ENCODE data around the gene CNPPD1. TPM values are rescaled to one million over a fixed set of nuclear protein-coding genes. Genes with fewer than 3 reads are reported as not detected.

CNPPD1 gene
- total and polyA plus RNA-seq, 2 of the 8 experiments (the other 6 are each of a cell fraction or from before 2014, with no cell fraction given): 32.9 to 35.9 TPM

GRCh38 chr2:219205165-219205538 is 28.4 kb upstream of the CNPPD1 start:
- no peak overlapping the region for H2BK12ac ChIP-seq (ENCODE audit: low read depth, low read length)
- no peak overlapping the region for H3K56ac ChIP-seq (replicated peaks; ENCODE audit: insufficient read length, low read depth, low read length)
- FAIRE-seq (no peak), DNase-seq (ENCODE audit: low read depth in 1 of 2, low spot score in 2 of 2) (no peak)
- no peak overlapping the region for H4K5ac ChIP-seq (ENCODE audit: insufficient read length, low read depth, low read length)
- no peaks in the 10 kb centered on the region for H3K79me2 ChIP-seq (ENCODE audit: control insufficient read depth in 1 of 2, insufficient read depth in 2 of 2, low read length in 2 of 2)
- H3K36me3 ChIP-seq (ENCODE audit: control insufficient read depth in 2 of 4, insufficient read depth in 4 of 4, low read length in 3 of 4): peaks cover 0 to 10% (median 0%) of the 10 kb centered on the region in 4 experiments; a peak in 3 of 8 replicates
- H2BK15ac ChIP-seq (ENCODE audit: low read length): no peak overlapping the region
- no peaks in the 10 kb centered on the region for H3K79me1 ChIP-seq (ENCODE audit: low read depth, low read length)
- no peaks in the 10 kb centered on the region for H3K27me3 ChIP-seq (replicated peaks in 1 of 4; ENCODE audit: control insufficient read depth in 3 of 4, extremely low read depth in 1 of 4, insufficient read depth in 3 of 4, low read length in 3 of 4)
- TF ChIP-seq RXRA (IDR thresholded peaks at IDR 0.05; ENCODE audit: insufficient read depth, low read depth, low read length): no peak
- TF ChIP-seq POU5F1 (IDR thresholded peaks at IDR 0.05; ENCODE audit: low read depth, low read length): no peak
- no peak for TF ChIP-seq SUZ12 (IDR thresholded peaks at IDR 0.05; ENCODE audit: low read length)
- H2BK20ac ChIP-seq (ENCODE audit: low read length): no peak overlapping the region
- 83% methylated on average over 5 of the region's 5 CpGs; no CpG with 5 or more reads in 1 of the 2 experiments for WGBS, 2 experiments (ENCODE audit: extremely low coverage in 1 of 2, insufficient coverage in 1 of 2, insufficient read length in 1 of 2, insufficient replicate concordance in 2 of 2, low coverage in 1 of 2, low lambda C conversion rate in 2 of 2, missing lambda C conversion rate in 1 of 2)
- H2BK120ac ChIP-seq (replicated peaks; ENCODE audit: low read depth, low read length): no peak overlapping the region
- no peak overlapping the region for H3K18ac ChIP-seq (ENCODE audit: extremely low read depth, low read length)
- H3K4ac ChIP-seq (replicated peaks; ENCODE audit: insufficient read length, low read depth, low read length): no peak overlapping the region
- peaks cover 10% of the 10 kb centered on the region for H3K23me2 ChIP-seq (ENCODE audit: low read depth, low read length)
- no peak overlapping the region for H2BK5ac ChIP-seq (ENCODE audit: low read depth, low read length)
- H4K20me1 ChIP-seq (replicated peaks in 1 of 2; ENCODE audit: control insufficient read depth in 1 of 2, insufficient read depth in 2 of 2, low read length in 2 of 2): peaks cover 0 to 2% of the 10 kb centered on the region in 2 experiments
- peaks cover 0 to 6% (median 3%) of the 10 kb centered on the region in 4 experiments; a peak in 5 of 7 replicates for H3K4me1 ChIP-seq (replicated peaks in 1 of 4; ENCODE audit: control insufficient read depth in 3 of 4, insufficient read depth in 4 of 4, low read length in 3 of 4)
- no peak overlapping the region for H4K8ac ChIP-seq (ENCODE audit: extremely low read depth, insufficient read depth, low read length)
- no peak overlapping the region for H3K27ac ChIP-seq (ENCODE audit: low read depth, low read length)
- no peak overlapping the region for H3K14ac ChIP-seq (ENCODE audit: insufficient read length)
- H3K9ac ChIP-seq (replicated peaks in 1 of 4; ENCODE audit: extremely low read depth in 1 of 4, low read depth in 3 of 4, low read length in 3 of 4): no peak overlapping the region
- no peak overlapping the region for H4K91ac ChIP-seq (replicated peaks; ENCODE audit: insufficient read length, low read length)
- ChIA-PET POLR2A (ENCODE audit: partially characterized antibody) (interaction anchor here (2.0 to 6.1 kb wide), 3 partner anchors 9 to 34 kb away, joined by 7 to 101 read pairs (median 7); partner anchors contain the start of gene ABCB6), CTCF (ENCODE audit: partially characterized antibody) (interaction anchor here (0.6 to 2.0 kb wide), 6 partner anchors 14 to 307 kb away, joined by 3 to 6 read pairs (median 4); partner anchors contain the start of gene CNPPD1)
- H3K23ac ChIP-seq (ENCODE audit: insufficient read length): no peak overlapping the region
- no peak overlapping the region for H2AFZ ChIP-seq (ENCODE audit: low read length)
- no peak overlapping the region for H2AK5ac ChIP-seq (ENCODE audit: low read depth, low read length)
- no peaks in the 10 kb centered on the region; a peak in 1 of 4 replicates for H3K9me3 ChIP-seq (ENCODE audit: insufficient read depth in 2 of 2, low read depth in 1 of 2, low read length in 1 of 2)
- H3K4me2 ChIP-seq (ENCODE audit: insufficient read depth in 1 of 2, low read depth in 2 of 2, low read length in 2 of 2): no peak overlapping the region; a peak in 1 of 4 replicates
- H3K4me3 ChIP-seq (ENCODE audit: extremely low read depth in 1 of 4, insufficient read depth in 2 of 4, low read depth in 3 of 4, low read length in 4 of 4): no peak overlapping the region

Measured in H1 (cell line).